CD4-positive, alpha-beta T cell (primary cell): Measurements from ENCODE around the gene ABHD16A. TPM values are rescaled to one million over a fixed set of nuclear protein-coding genes. Genes with fewer than 3 reads are reported as not detected.

Source experiments
- ATAC-seq: fragments of 200-7000 bp; cut with Tn5 transposase; one replicate; pipeline ENCODE4 v1.10.0; 2022; ENCODE audit warnings: mild to moderate bottlenecking; ENCODE audit not compliant: poor library complexity
- CTCF ChIA-PET: fragments of 350-600 bp; sonication (Branson Sonifier 250); formaldehyde crosslinking; loops from one replicate; lab custom pipeline; 2021; ENCODE audit warnings: antibody characterized with exemption, inconsistent platforms; lab: Charles Lee
- POLR2A ChIA-PET: fragments of 350-600 bp; sonication (Branson Sonifier 250); formaldehyde crosslinking; loops from one replicate; lab custom pipeline; 2021; ENCODE audit warnings: antibody characterized with exemption, inconsistent platforms; lab: Charles Lee
- DNase-seq, 14 experiments: peaks; one replicate each; pipeline ENCODE4 v3.0.0-alpha.2; 2013 to 2020; ENCODE audit warnings: mixed read lengths in 2 of 14
- H3K27ac ChIP-seq, 2 donors: one replicate each; pipeline versions ENCODE4 v1.5.1 to v1.7.0; 2013; ENCODE audit warnings: low read length in 2 of 2, low read depth in 1 of 2, mild to moderate bottlenecking in 1 of 2
- H3K27me3 ChIP-seq, 2 experiments: 1 replicate in 1 of 2; 2 replicates in 1 of 2; pipeline versions ENCODE4 v1.6.1 to v1.7.0; 2013; ENCODE audit warnings: low read length in 2 of 2, control low read depth in 1 of 2, mild to moderate bottlenecking in 1 of 2, moderate library complexity in 1 of 2; ENCODE audit not compliant: insufficient read depth in 2 of 2, control insufficient read depth in 1 of 2
- H3K36me3 ChIP-seq: one replicate; pipeline ENCODE4 v1.6.1; 2013; ENCODE audit warnings: low read length, control low read depth; ENCODE audit not compliant: insufficient read depth
- H3K4me1 ChIP-seq: one replicate; pipeline ENCODE4 v1.6.1; 2013; ENCODE audit warnings: low read length, control low read depth; ENCODE audit not compliant: insufficient read depth
- H3K4me3 ChIP-seq: one replicate; pipeline ENCODE4 v1.5.1; 2013; ENCODE audit warnings: mild to moderate bottlenecking, low read length, moderate library complexity
- H3K9me3 ChIP-seq, 2 experiments: 1 replicate in 1 of 2; 2 replicates in 1 of 2; pipeline versions ENCODE4 v1.6.1 to v1.7.0; 2013; ENCODE audit warnings: low read length in 2 of 2, mild to moderate bottlenecking in 2 of 2, control low read depth in 1 of 2, moderate library complexity in 1 of 2; ENCODE audit not compliant: control insufficient read depth in 1 of 2, insufficient read depth in 1 of 2
- H3K27ac Mint-ChIP-seq: one replicate; pipeline ENCODE4 v1.8.0; 2020; ENCODE audit warnings: mixed read lengths
- H3K27me3 Mint-ChIP-seq: one replicate; pipeline ENCODE4 v1.8.0; 2021; ENCODE audit warnings: mixed read lengths
- H3K36me3 Mint-ChIP-seq: one replicate; pipeline ENCODE4 v1.8.0; 2021; ENCODE audit warnings: low read depth, mixed read lengths
- H3K4me1 Mint-ChIP-seq: one replicate; pipeline ENCODE4 v1.8.0; 2021; ENCODE audit warnings: low read depth, mixed read lengths
- H3K4me3 Mint-ChIP-seq: one replicate; pipeline ENCODE4 v1.8.0; 2020; ENCODE audit warnings: mild to moderate bottlenecking, mixed read lengths
- H3K9me3 Mint-ChIP-seq: one replicate; pipeline ENCODE4 v1.8.0; 2020; ENCODE audit warnings: mixed read lengths
- CTCF ChIP-seq: fragments of 200-600 bp; IDR thresholded peaks from one replicate; pipeline ENCODE4 v1.8.0; 2022; ENCODE audit warnings: antibody characterized with exemption, mild to moderate bottlenecking
- intact Hi-C, 2 experiments: fragments of 100-400 bp; cut with DNase I in 1 of 2; cut with micrococcal nuclease in 1 of 2; formaldehyde crosslinking; loops; one replicate each; pipeline versions ENCODE4 v1.15.1 to v1.9.0; 2023 to 2025; cut with DNase I, micrococcal nuclease
- total RNA-seq, 174 experiments: library from RNA in 2 of 174; stranded (reverse) in 2 of 174; gene quantifications; one replicate each; pipeline ENCODE4 v1.2.3 and lab custom pipeline; 2021 to 2026

The ABHD16A gene
- total RNA-seq, 2 experiments from 2014 or later = 52.3 to 59.3 TPM

GRCh38 chr6:31717499-31718222 is 14.5 kb upstream of the ABHD16A start:
- intact Hi-C loops = no loop called here
- peaks cover 9% of the 10 kb centered on the region for H3K4me1 Mint-ChIP-seq
- no peak for ATAC-seq
- Histone ChIP-seq H3K4me1 (peaks cover 3% of the 10 kb centered on the region), H3K36me3 (no peaks in the 10 kb centered on the region), H3K4me3 (no peak overlapping the region), H3K27ac (no peak overlapping the region), H3K27me3 (no peaks in the 10 kb centered on the region), H3K9me3 (no peaks in the 10 kb centered on the region)
- CTCF ChIA-PET = no interaction called here
- H3K27ac Mint-ChIP-seq = no peak overlapping the region
- POLR2A ChIA-PET = no interaction called here
- no peak for DNase-seq
- no peaks in the 10 kb centered on the region for H3K36me3 Mint-ChIP-seq
- H3K27me3 Mint-ChIP-seq = no peaks in the 10 kb centered on the region
- TF ChIP-seq CTCF = no peak
- no peak overlapping the region for H3K4me3 Mint-ChIP-seq
- H3K9me3 Mint-ChIP-seq = no peaks in the 10 kb centered on the region

GRCh38 chr6:31715022-31715958 is 12.2 kb upstream of the ABHD16A start, which contains the start of gene LY6G6D:
LY6G6D (plus strand) TSS chr6:31715348; CDS start chr6:31715356, 8 bp downstream.
- POLR2A ChIA-PET = interaction anchor here (0.6 to 1.0 kb wide), 3 partner anchors 12 to 121 kb away, joined by 3 to 5 read pairs (median 3); partner anchors contain the start of genes ABHD16A and DDAH2
- peaks cover 14% of the 10 kb centered on the region for H3K4me1 ChIP-seq
- H3K9me3 ChIP-seq = no peaks in the 10 kb centered on the region
- TF ChIP-seq CTCF = no peak
- no peaks in the 10 kb centered on the region for H3K36me3 ChIP-seq
- H3K27ac ChIP-seq = no peak within 1 kb of the TSS
- Mint-ChIP-seq H3K4me1 (peaks cover 16% of the 10 kb centered on the region), H3K36me3 (no peaks in the 10 kb centered on the region), H3K27ac (no peak within 1 kb of the TSS), H3K4me3 (no peak within 1 kb of the TSS), H3K27me3 (no peaks in the 10 kb centered on the region), H3K9me3 (no peaks in the 10 kb centered on the region)
- DNase-seq = no peak
- CTCF ChIA-PET = no interaction called here
- no peak within 1 kb of the TSS for H3K4me3 ChIP-seq
- intact Hi-C loops = no loop called here
- no peaks in the 10 kb centered on the region for H3K27me3 ChIP-seq
- ATAC-seq = no peak

GRCh38 chr6:31713991-31714684 is 11.0 kb upstream of the ABHD16A start:
- ChIA-PET POLR2A (interaction anchor here (1.0 to 1.6 kb wide), 2 partner anchors 15 to 24 kb away, joined by 3 read pairs; partner anchors contain the start of gene DDAH2), CTCF (no interaction called here)
- H3K27ac Mint-ChIP-seq = no peak overlapping the region
- no peaks in the 10 kb centered on the region for H3K36me3 Mint-ChIP-seq
- no peak for ATAC-seq
- H3K4me1 Mint-ChIP-seq = peaks cover 16% of the 10 kb centered on the region
- no peak overlapping the region for H3K27ac ChIP-seq
- intact Hi-C loops = no loop called here
- no peak for TF ChIP-seq CTCF
- H3K4me3 ChIP-seq = no peak overlapping the region
- H3K4me1 ChIP-seq = peaks cover 14% of the 10 kb centered on the region
- H3K27me3 ChIP-seq = no peaks in the 10 kb centered on the region
- H3K27me3 Mint-ChIP-seq = no peaks in the 10 kb centered on the region
- H3K9me3 Mint-ChIP-seq = no peaks in the 10 kb centered on the region
- H3K36me3 ChIP-seq = no peaks in the 10 kb centered on the region
- H3K9me3 ChIP-seq = no peaks in the 10 kb centered on the region
- no peak for DNase-seq
- H3K4me3 Mint-ChIP-seq = no peak overlapping the region
